Activated naive CD4-positive, alpha-beta T cell treated with anti-CD3 and anti-CD28 coated beads, Interleukin-2, amount 10 ng/mL, durations not matched to agents 7 days and 5 days (primary cell): ENCODE data around the gene RLF.
A peak's percentile ranks its signal among the peaks of the same experiment; 100 is the strongest.
"Not testable (repeated sequence)": the region's sequence is repeated elsewhere in the genome, so short reads cannot be mapped to it uniquely, and the experiment has no call there.

Experiments
- CTCF ChIA-PET: fragments of 350-600 bp; sonication (Branson Sonifier 250); formaldehyde crosslinking; loops from one replicate; lab custom pipeline; 2021; ENCODE audit warnings: antibody characterized with exemption; lab: Charles Lee
- DNase-seq: peaks from one replicate; pipeline ENCODE4 v3.0.0-alpha.2; 2020
- H3K27ac Mint-ChIP-seq: one replicate; pipeline ENCODE4 v1.8.0; 2021; ENCODE audit warnings: mild to moderate bottlenecking, moderate library complexity, mixed read lengths
- H3K27me3 Mint-ChIP-seq: one replicate; pipeline ENCODE4 v1.8.0; 2021; ENCODE audit warnings: mild to moderate bottlenecking, mixed read lengths
- H3K36me3 Mint-ChIP-seq: one replicate; pipeline ENCODE4 v1.8.0; 2021; ENCODE audit warnings: mixed read lengths
- H3K4me1 Mint-ChIP-seq: one replicate; pipeline ENCODE4 v1.8.0; 2021; ENCODE audit warnings: mixed read lengths
- H3K4me3 Mint-ChIP-seq: one replicate; pipeline ENCODE4 v1.8.0; 2021; ENCODE audit warnings: mild to moderate bottlenecking, moderate library complexity, mixed read lengths
- H3K9me3 Mint-ChIP-seq: one replicate; pipeline ENCODE4 v1.8.0; 2021; ENCODE audit warnings: mixed read lengths

Gene RLF

DNA sequence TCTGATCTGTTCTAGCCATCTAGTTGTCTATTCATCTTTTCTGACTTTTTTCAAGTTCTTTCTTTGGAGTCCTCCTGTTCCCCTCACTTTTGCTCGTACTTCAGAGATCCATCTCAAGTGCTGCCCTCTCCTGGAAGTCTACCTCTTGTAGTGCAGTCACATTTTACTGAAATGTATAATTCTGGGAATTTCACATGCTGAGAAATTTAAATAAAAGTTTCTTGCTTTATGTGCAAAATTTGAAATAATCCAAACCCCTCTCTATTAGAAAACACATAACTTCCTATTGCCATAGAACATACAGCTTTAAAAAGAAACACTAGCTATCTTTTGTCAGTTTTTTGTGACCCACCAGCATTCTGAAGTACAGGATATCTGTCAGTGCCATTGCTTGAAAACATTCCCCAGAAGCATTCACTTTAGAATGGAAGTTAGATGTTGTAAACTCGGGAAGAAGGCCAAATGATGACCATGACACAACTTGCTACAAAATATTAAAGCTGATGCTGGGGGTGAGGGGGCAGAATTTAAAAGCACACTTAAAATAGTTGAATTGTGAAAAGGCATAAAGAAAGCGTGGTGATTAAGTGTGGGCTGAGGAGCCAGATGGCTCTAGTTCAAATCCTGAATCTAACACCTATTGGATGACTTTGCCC, 22.0 kb downstream of the RLF start:
- Mint-ChIP-seq H3K36me3 (peaks cover 12% of the 10 kb centered on the region), H3K4me1 (peaks cover 49% of the 10 kb centered on the region), H3K27me3 (no peaks in the 10 kb centered on the region), H3K9me3 (no peaks in the 10 kb centered on the region), H3K4me3 (no peak overlapping the region), H3K27ac (no peak overlapping the region)
- no peak for DNase-seq
- CTCF ChIA-PET = interaction anchor here (1.0 to 3.2 kb wide), 5 partner anchors 9 to 155 kb away, joined by 3 to 23 read pairs (median 4); no protein-coding TSS in a partner anchor

DNA sequence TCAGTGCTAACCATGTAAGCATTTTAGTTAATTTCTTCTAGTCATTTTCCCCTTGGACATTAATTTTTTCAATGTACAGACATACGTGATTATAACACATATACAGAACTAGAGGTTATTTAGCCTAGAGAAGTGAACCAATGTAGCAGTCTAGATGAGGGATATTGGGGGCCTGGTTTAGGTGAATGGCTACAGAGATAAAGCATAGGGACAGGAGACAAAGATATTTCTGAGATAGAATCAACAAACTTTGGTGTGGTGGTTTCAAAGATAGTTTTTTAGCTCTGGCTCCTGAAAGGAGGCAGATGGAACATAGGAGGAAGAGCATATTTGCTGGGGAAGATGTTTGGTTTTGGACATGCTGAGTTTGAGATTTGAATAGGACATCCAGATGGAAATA, 23.0 kb downstream of the RLF start:
- Mint-ChIP-seq H3K27ac (no peak overlapping the region), H3K9me3 (no peaks in the 10 kb centered on the region), H3K27me3 (no peaks in the 10 kb centered on the region), H3K4me3 (no peak overlapping the region), H3K36me3 (peaks cover 17% of the 10 kb centered on the region), H3K4me1 (peaks cover 45% of the 10 kb centered on the region)
- CTCF ChIA-PET = interaction anchor here (0.9 to 3.2 kb wide), 4 partner anchors 10 to 31 kb away, joined by 3 to 23 read pairs (median 4); no protein-coding TSS in a partner anchor
- DNase-seq = no peak

DNA sequence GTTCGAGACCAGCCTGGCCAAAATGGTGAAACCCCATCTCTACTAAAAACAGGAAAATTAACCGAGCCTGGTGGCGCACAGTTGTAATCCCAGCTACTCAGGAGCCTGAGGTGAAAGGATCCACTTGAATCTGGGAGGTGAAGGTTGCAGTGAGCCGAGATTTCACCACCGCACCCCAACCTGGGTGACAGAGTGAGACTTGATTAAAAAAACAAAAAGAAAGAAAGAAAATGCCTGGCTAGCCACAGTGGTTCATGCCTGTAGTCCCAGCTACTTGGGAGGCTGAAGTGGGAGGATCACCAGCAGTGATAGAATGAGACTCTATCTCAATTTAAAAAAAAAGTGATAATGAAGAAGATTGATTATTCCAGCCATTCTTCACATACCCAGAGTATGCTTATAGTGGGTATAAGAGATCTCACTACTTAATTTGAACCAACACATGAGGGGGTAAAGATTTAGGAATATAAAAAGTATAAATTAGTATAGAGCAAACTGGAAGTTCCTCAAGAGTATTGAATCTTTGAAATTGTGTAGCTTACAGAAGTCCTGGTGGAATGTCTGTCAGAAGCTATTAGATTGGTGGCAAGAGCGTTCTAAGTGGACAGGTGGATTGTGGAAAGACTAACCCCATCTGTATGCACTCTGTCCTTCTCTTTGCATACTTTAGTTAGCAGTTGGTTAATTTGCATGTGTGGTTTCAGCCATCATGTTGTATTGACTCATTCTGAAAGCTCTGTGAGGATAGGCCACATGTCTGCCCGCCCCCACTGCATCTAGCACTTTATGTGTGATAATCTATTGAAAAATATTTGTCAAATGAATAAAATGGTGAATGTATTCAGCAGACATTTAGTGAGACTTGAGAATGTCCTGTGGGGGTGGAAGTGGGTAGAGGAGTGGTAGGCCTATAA, 25.0 kb downstream of the RLF start:
- Mint-ChIP-seq H3K27ac (peak overlapping the region; percentile 39), H3K4me3 (no peak overlapping the region), H3K27me3 (no peaks in the 10 kb centered on the region), H3K4me1 (peaks cover 34% of the 10 kb centered on the region), H3K36me3 (peaks cover 20% of the 10 kb centered on the region), H3K9me3 (no peaks in the 10 kb centered on the region)
- CTCF ChIA-PET = interaction anchor here (0.8 kb wide), 1 partner anchor 155 kb away, joined by 3 read pairs; no protein-coding TSS in a partner anchor
- DNase-seq = peak; percentile 43

GRCh38 chr1:40187399-40187798, 26.2 kb downstream of the RLF start:
- CTCF ChIA-PET = no interaction called here
- Mint-ChIP-seq H3K36me3 (peaks cover 25% of the 10 kb centered on the region), H3K4me3 (no peak overlapping the region)

DNA sequence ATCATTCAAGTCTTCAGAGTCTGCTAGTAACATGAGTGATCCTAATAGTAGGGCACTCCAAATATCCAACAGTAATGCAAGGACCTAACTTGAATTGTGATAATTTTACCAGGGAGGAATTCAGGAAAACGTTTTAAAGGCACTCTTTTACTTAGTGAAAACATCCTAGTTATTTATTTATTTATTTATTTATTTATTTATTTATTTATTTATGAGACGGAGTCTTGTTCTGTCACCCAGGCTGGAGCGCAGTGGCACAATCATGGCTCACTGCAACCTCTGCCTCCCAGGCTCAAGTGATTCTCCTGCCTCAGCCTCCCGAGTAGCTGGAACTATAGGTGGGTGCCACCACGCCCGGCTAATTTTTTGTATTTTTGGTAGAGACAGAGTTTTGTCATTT, 33.5 kb downstream of the RLF start:
- H3K27me3 Mint-ChIP-seq, H3K4me3 Mint-ChIP-seq, H3K27ac Mint-ChIP-seq, H3K9me3 Mint-ChIP-seq, DNase-seq, H3K4me1 Mint-ChIP-seq, CTCF ChIA-PET: not testable (repeated sequence)
- H3K36me3 Mint-ChIP-seq = peaks cover 37% of the 10 kb centered on the region

More at GRCh38 chr1:40187399-40187798, 26.2 kb downstream of the RLF start:
- Mint-ChIP-seq H3K27me3 (no peaks in the 10 kb centered on the region), H3K9me3 (no peaks in the 10 kb centered on the region), H3K27ac (no peak overlapping the region), H3K4me1 (peaks cover 33% of the 10 kb centered on the region)
- no peak for DNase-seq

DNA sequence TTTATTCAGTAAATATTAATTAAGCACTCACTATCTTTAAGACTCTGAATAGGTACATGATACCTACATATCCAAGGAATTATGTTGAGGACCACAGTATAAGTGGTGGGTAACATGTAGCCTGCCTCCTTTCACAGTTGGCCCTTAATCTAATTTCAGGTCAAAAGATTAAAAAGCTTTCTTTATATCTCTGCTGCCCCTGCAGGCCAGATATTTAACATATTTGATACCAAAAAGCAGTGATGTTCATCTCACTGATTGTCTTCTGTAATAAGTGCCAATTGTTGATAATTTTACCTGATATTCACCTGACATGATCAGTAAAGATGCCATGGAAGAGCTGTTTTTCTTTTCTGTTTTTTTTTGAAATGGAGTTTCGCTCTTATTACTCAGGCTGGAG, 36.5 kb downstream of the RLF start:
- H3K4me1 Mint-ChIP-seq = no peaks in the 10 kb centered on the region
- H3K27me3 Mint-ChIP-seq = no peaks in the 10 kb centered on the region
- no peaks in the 10 kb centered on the region for H3K9me3 Mint-ChIP-seq
- no peak for DNase-seq
- CTCF ChIA-PET = interaction anchor here (0.6 to 1.1 kb wide), 4 partner anchors 26 to 335 kb away, joined by 3 read pairs; no protein-coding TSS in a partner anchor
- no peak overlapping the region for H3K4me3 Mint-ChIP-seq
- H3K27ac Mint-ChIP-seq = no peak overlapping the region
- peaks cover 25% of the 10 kb centered on the region for H3K36me3 Mint-ChIP-seq

- Mint-ChIP-seq H3K4me1 (no peaks in the 10 kb centered on the region), H3K36me3 (peaks cover 24% of the 10 kb centered on the region), H3K4me3 (no peak overlapping the region), H3K27ac (no peak overlapping the region), H3K27me3 (no peaks in the 10 kb centered on the region), H3K9me3 (no peaks in the 10 kb centered on the region)
- DNase-seq = no peak
- CTCF ChIA-PET = interaction anchor here (1.0 kb wide), 1 partner anchor 10 kb away, joined by 4 read pairs; no protein-coding TSS in a partner anchor
Measured at GRCh38 chr1:40199126-40199525, 37.9 kb downstream of the RLF start.

GRCh38 chr1:40204856-40205255, 43.7 kb downstream of the RLF start:
- Mint-ChIP-seq H3K27me3 (no peaks in the 10 kb centered on the region), H3K4me3 (no peak overlapping the region), H3K36me3 (peaks cover 36% of the 10 kb centered on the region), H3K9me3 (no peaks in the 10 kb centered on the region), H3K27ac (no peak overlapping the region), H3K4me1 (no peaks in the 10 kb centered on the region)
- CTCF ChIA-PET = interaction anchor here (0.7 to 1.0 kb wide), 2 partner anchors 52 to 134 kb away, joined by 3 read pairs; no protein-coding TSS in a partner anchor
- DNase-seq = no peak

DNA sequence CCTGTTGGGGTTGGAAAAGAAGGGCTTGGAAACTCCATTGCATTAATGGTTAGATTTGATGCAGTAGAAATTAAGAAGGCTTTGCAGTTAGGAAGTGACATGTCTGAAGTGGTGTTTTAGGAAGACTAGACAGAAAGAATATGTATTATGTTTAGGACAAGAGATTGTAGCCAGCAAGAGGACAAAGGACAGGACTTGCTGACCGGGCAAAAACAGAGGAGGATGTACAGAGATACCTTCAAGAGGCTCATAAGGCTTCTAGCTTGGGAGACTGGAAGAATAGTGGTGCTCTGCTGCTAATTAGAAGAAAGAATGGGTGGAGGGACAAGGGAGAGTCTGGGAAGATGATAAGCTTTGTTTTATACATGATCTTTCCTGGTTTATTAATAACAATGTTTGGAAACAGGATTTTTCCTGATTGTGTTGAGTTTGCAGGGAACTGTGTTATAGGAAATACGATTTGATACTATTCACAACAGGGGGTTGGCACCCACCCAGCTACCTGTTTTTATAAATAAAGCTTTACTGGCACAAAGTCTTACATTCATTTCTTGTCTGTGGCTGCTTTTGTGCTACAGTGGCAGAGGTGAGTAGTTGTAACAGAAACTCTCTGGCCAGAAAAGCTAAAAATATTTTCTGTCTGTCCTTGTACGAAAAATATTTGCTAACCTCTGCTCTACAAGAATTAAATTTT, 49.5 kb downstream of the RLF start:
- Mint-ChIP-seq H3K27me3 (no peaks in the 10 kb centered on the region), H3K27ac (peak overlapping the region; percentile 56), H3K36me3 (peaks cover 51% of the 10 kb centered on the region), H3K4me3 (no peak overlapping the region), H3K9me3 (no peaks in the 10 kb centered on the region), H3K4me1 (peaks cover 2% of the 10 kb centered on the region)
- CTCF ChIA-PET = interaction anchor here (1.0 kb wide), 1 partner anchor 132 kb away, joined by 3 read pairs; no protein-coding TSS in a partner anchor
- no peak for DNase-seq

DNA sequence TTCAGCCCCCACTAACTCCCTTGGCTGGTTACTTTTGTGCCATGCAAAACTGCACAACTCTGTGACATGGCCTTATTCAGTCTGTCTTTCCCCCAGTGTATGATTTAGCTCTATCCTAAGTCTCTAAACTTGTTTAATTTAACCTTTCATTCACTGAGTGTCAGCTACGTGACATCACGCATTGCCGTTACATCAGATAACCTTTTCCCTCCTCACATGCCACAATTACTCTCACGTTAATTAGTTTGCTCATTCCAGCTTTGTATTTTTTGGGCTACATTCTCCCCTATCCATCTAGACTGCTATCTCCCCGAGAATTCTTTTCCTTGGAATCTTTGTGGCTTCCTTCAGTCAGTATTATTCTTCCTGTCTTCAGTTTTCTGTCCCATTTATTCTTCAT, 57.1 kb downstream of the RLF start:
- CTCF ChIA-PET = no interaction called here
- H3K27ac Mint-ChIP-seq = no peak overlapping the region

DNA sequence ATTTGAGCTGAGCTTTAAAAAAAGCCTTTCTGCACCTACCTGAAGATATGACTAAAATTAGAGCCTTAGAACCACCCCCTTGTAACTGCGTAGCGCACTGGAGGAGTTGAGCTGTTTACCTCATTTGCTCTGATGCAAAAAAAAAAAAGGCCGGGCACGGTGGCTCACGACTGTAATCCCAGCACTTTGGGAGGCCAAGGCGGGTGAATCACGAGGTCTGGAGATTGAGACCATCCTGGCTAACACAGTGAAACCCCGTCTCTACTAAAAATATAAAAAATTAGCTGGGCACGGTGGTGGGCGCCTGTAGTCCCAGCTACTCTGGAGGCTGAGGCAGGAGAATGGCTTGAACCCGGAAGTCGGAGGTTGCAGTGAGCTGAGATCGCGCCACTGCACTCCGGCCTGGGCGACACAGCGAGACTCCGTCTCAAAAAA, 60.3 kb downstream of the RLF start:
- not testable (repeated sequence) for H3K4me1 Mint-ChIP-seq, DNase-seq, H3K27me3 Mint-ChIP-seq, H3K9me3 Mint-ChIP-seq, H3K27ac Mint-ChIP-seq, H3K4me3 Mint-ChIP-seq
- CTCF ChIA-PET = interaction anchor here (1.4 kb wide), 1 partner anchor 9 kb away, joined by 4 read pairs; no protein-coding TSS in a partner anchor
- peaks cover 36% of the 10 kb centered on the region for H3K36me3 Mint-ChIP-seq

More for the DNA sequence above, 57.1 kb downstream of the RLF start:
- DNase-seq = no peak
- no peaks in the 10 kb centered on the region for H3K9me3 Mint-ChIP-seq
- no peaks in the 10 kb centered on the region for H3K27me3 Mint-ChIP-seq
- H3K36me3 Mint-ChIP-seq = peaks cover 40% of the 10 kb centered on the region
- H3K4me3 Mint-ChIP-seq = no peak overlapping the region
- H3K4me1 Mint-ChIP-seq = peaks cover 10% of the 10 kb centered on the region

DNA sequence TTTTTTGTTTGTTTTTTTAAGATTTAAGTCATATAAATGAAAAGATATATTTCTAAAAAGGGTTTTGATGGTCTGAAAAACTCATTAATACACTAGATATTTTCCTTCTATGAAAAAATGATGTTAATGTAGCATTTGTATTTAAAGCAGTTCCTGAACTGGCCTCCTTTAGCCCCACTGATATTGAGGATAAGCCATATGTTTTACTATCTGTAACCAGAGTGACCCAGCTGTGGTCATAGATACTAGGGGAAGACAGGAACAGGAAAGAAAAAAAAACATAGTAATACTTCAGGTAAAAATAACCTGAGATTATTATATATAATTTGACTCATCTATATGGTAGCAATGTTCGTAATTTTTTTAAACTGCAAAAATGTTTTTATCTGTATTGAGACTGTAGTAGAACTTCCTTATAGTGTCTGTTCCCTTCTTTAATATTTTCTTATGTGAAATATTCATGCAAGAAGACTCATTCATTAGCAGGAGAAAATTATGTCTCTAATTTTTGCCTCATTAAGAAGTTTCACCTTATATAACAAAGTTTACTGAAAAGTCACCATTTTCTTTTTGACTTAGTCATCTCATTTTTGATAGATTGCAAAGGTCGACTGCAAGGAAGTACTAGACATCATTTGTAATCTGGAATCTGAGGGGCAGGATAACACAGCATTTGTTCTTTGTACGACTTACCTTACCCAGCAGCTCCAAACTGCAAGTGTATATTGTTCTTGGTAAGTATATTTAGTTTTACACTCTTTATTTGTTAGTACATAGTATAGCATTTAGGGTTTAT, 61.0 kb downstream of the RLF start:
- no peak overlapping the region for H3K27ac Mint-ChIP-seq
- H3K4me1 Mint-ChIP-seq = peaks cover 5% of the 10 kb centered on the region
- DNase-seq = no peak
- no peaks in the 10 kb centered on the region for H3K9me3 Mint-ChIP-seq
- CTCF ChIA-PET = interaction anchor here (1.4 kb wide), 1 partner anchor 8 kb away, joined by 4 read pairs; no protein-coding TSS in a partner anchor
- H3K4me3 Mint-ChIP-seq = no peak overlapping the region
- peaks cover 32% of the 10 kb centered on the region for H3K36me3 Mint-ChIP-seq
- no peaks in the 10 kb centered on the region for H3K27me3 Mint-ChIP-seq

DNA sequence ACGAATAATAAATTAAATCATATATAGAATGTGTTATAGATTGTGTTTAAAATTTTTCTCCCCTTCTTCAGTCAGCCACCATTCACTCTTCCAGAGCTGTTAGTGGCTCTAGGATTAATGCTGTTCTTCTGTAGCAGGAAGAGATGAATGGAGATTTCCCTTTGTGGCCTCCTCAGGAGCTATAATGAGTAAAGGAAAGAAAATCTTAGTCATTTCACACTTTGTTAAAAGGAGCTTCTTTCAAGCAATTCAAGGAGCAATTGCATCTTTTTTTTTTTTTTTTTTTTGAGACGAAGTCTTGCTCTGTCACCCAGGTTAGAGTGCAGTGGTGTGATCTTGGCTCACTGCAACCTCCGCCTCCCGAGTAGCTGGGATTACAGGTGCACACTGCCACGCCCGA, 62.9 kb downstream of the RLF start:
- Mint-ChIP-seq H3K9me3 (no peaks in the 10 kb centered on the region), H3K36me3 (peaks cover 27% of the 10 kb centered on the region), H3K27me3 (no peaks in the 10 kb centered on the region), H3K4me3 (no peak overlapping the region), H3K4me1 (peaks cover 5% of the 10 kb centered on the region), H3K27ac (no peak overlapping the region)
- DNase-seq = no peak
- CTCF ChIA-PET = interaction anchor here (1.1 kb wide), 1 partner anchor 27 kb away, joined by 3 read pairs; no protein-coding TSS in a partner anchor
